ENCODE measurements around the gene AP2A2.
A peak's percentile ranks its signal among the peaks of the same experiment; 100 is the strongest.

Gene AP2A2

DNA sequence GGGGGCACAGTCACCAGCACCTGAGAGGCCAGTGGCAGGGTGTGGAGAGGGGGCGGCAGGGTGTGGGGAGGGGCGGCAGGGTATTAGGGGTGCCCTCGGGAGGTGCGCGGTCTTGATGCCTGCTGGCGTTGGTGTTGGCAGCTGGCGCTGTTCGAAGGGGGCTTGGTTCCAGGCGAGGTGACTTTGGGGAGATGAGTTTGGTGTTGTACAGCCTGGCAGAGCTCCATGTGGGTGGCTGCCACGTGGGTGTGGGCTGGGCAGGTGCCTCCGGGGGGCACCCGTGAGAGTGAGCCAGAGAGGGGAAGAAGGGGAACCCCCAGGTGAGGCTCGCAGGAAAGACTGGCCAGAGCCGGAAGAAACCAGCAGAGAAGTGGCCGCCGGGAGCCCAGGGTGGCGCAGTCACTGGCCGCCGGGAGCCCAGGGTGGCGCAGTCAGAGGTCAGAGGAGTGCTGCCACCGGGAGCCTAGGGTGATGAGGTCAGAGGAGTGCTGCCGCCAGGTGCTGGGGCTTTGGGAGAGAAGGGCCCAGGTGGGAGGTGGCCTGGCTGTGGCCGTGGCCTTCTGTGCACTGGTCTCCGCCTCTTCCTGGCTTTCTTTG, 66.1 kb downstream of the AP2A2 start:
- H3K9me3 ChIP-seq (ENCODE audit: control extremely low read depth in 1 of 5, control insufficient read depth in 4 of 5, insufficient read depth in 2 of 5, low read depth in 1 of 5, low read length in 4 of 5): no peaks in the 10 kb centered on the region
- no peak overlapping the region for H3K27ac ChIP-seq (ENCODE audit: insufficient read depth in 1 of 2, low read depth in 1 of 2, low read length in 2 of 2, poor library complexity in 1 of 2, severe bottlenecking in 2 of 2)
- CTCF ChIA-PET: interaction anchor here (2.1 kb wide), 1 partner anchor 59 kb away, joined by 5 read pairs; no protein-coding TSS in a partner anchor
- H3K4me3 ChIP-seq (ENCODE audit: control insufficient read depth in 1 of 7, extremely low read depth in 1 of 7, insufficient read depth in 4 of 7, low read depth in 2 of 7, low read length in 6 of 7): no peak overlapping the region
- POLR2A ChIA-PET: no interaction called here
- DNase-seq: peak in 2 of 3 donors; percentile 19 to 21
- H3K36me3 ChIP-seq (ENCODE audit: control insufficient read depth in 4 of 4, insufficient read depth in 4 of 4, low read length in 3 of 4): peaks cover 13 to 82% (median 58%) of the 10 kb centered on the region in 4 experiments
- no peaks in the 10 kb centered on the region for H3K27me3 ChIP-seq (replicated peaks in 2 of 5; ENCODE audit: control insufficient read depth in 4 of 5, insufficient read depth in 5 of 5, low read length in 4 of 5)
- H3K4me1 ChIP-seq (ENCODE audit: control extremely low read depth in 1 of 4, control insufficient read depth in 4 of 4, insufficient read depth in 4 of 4, low read length in 3 of 4): peaks cover 0 to 3% (median 0%) of the 10 kb centered on the region in 4 experiments
- 86% methylated on average over 23 of the region's 24 CpGs for WGBS (ENCODE audit: insufficient coverage)

DNA sequence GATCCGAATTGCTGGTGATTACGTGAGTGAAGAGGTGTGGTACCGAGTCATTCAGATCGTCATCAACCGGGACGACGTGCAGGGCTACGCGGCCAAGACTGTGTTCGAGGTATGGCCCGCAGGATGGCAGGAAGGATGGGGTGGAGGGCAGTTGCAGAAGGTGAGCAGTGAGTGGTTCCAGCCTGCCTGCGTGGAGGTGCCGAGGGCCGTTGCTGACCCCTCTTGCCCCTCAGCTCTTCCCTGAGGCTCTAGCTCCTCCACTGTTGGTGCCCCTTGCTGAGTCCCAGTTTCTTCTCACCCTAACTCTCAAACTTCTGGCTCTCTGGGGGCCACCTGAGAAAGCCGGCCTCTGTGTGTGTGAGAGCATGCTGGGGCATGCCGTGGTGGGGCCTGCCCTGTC, 66.9 kb downstream of the AP2A2 start:
- CTCF ChIA-PET: interaction anchor here (2.1 kb wide), 1 partner anchor 59 kb away, joined by 5 read pairs; no protein-coding TSS in a partner anchor
- Histone ChIP-seq H3K27me3 (replicated peaks in 2 of 5; ENCODE audit: control insufficient read depth in 4 of 5, insufficient read depth in 5 of 5, low read length in 4 of 5) (no peaks in the 10 kb centered on the region), H3K4me3 (ENCODE audit: control insufficient read depth in 1 of 7, extremely low read depth in 1 of 7, insufficient read depth in 4 of 7, low read depth in 2 of 7, low read length in 6 of 7) (no peak overlapping the region), H3K4me1 (ENCODE audit: control extremely low read depth in 1 of 4, control insufficient read depth in 4 of 4, insufficient read depth in 4 of 4, low read length in 3 of 4) (peaks cover 0 to 3% (median 0%) of the 10 kb centered on the region in 4 experiments), H3K9me3 (ENCODE audit: control extremely low read depth in 1 of 5, control insufficient read depth in 4 of 5, insufficient read depth in 2 of 5, low read depth in 1 of 5, low read length in 4 of 5) (no peaks in the 10 kb centered on the region), H3K27ac (ENCODE audit: insufficient read depth in 1 of 2, low read depth in 1 of 2, low read length in 2 of 2, poor library complexity in 1 of 2, severe bottlenecking in 2 of 2) (no peak overlapping the region), H3K36me3 (ENCODE audit: control insufficient read depth in 4 of 4, insufficient read depth in 4 of 4, low read length in 3 of 4) (peaks cover 15 to 83% (median 56%) of the 10 kb centered on the region in 4 experiments)
- DNase-seq: no peak
- WGBS (ENCODE audit: insufficient coverage): 98% methylated on average over 16 of the region's 16 CpGs
- POLR2A ChIA-PET: no interaction called here

DNA sequence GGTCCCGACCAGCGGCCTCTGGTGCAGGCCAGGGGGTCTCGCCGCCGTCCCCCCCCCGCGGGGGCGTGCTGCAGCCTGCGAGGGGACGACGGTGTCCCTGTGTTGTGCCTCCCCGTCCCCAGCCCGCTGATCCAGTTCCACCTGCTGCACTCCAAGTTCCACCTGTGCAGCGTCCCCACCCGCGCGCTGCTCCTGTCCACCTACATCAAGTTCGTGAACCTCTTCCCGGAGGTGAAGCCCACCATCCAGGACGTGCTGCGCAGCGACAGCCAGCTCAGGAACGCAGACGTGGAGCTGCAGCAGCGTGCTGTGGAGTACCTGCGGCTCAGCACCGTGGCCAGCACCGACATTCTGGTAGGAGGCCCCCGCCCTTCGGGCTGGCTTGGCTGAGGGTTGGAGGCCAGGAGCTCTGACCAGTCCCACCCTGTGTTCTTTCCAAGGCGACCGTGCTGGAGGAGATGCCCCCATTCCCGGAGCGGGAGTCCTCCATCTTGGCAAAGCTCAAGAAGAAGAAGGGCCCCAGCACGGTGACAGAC, 68.0 kb downstream of the AP2A2 start:
- ChIA-PET POLR2A (no interaction called here), CTCF (interaction anchor here (2.1 kb wide), 1 partner anchor 57 kb away, joined by 5 read pairs; no protein-coding TSS in a partner anchor)
- Histone ChIP-seq H3K36me3 (ENCODE audit: control insufficient read depth in 4 of 4, insufficient read depth in 4 of 4, low read length in 3 of 4) (peaks cover 11 to 72% (median 46%) of the 10 kb centered on the region in 4 experiments), H3K4me3 (ENCODE audit: control insufficient read depth in 1 of 7, extremely low read depth in 1 of 7, insufficient read depth in 4 of 7, low read depth in 2 of 7, low read length in 6 of 7) (no peak overlapping the region), H3K27ac (ENCODE audit: insufficient read depth in 1 of 2, low read depth in 1 of 2, low read length in 2 of 2, poor library complexity in 1 of 2, severe bottlenecking in 2 of 2) (no peak overlapping the region), H3K4me1 (ENCODE audit: control extremely low read depth in 1 of 4, control insufficient read depth in 4 of 4, insufficient read depth in 4 of 4, low read length in 3 of 4) (peaks cover 0 to 3% (median 0%) of the 10 kb centered on the region in 4 experiments), H3K27me3 (replicated peaks in 2 of 5; ENCODE audit: control insufficient read depth in 4 of 5, insufficient read depth in 5 of 5, low read length in 4 of 5) (no peaks in the 10 kb centered on the region), H3K9me3 (ENCODE audit: control extremely low read depth in 1 of 5, control insufficient read depth in 4 of 5, insufficient read depth in 2 of 5, low read depth in 1 of 5, low read length in 4 of 5) (no peaks in the 10 kb centered on the region)
- DNase-seq: no peak
- 98% methylated on average over 33 of the region's 35 CpGs for WGBS (ENCODE audit: insufficient coverage)

DNA sequence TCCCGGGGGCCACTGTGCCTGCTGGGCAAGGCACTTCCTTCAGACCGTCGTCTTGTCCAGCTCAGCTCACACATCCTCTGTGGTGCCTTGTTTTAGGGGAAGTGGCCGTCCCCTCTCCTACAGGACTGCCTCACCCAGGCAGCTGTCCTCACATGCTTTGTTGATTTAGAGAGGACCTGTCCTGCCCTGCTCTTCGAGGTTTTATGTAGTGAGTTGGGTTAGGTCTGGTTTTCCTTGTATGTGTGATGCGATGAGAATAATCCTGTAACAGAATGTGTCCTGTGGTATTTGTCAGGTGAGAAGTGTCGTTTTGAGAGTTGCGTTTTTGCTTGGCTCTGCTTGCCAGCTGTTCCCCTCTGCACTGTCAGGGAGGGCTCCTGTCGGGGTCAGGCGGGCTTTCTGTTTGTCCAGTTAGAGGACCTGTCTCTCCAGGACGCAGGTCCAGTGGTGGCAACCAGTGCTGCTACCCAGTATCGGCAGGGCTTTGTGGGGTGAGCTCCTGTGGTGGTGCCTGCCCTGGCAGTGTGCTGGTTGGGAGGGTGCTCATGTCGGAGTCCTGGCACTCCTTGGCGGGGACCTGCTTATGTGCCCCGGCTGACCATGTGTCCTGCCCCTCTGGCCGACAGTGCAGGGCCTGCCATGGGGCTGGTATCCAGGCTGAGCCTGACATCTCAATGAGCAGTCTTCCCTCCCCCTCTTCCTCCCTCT, 69.5 kb downstream of the AP2A2 start:
- 95% methylated on average over 14 of the region's 16 CpGs for WGBS (ENCODE audit: insufficient coverage)
- POLR2A ChIA-PET: interaction anchor here (0.6 kb wide), 1 partner anchor 32 kb away, joined by 3 read pairs; no protein-coding TSS in a partner anchor
- Histone ChIP-seq H3K36me3 (ENCODE audit: control insufficient read depth in 4 of 4, insufficient read depth in 4 of 4, low read length in 3 of 4) (peaks cover 8 to 58% (median 37%) of the 10 kb centered on the region in 4 experiments), H3K4me1 (ENCODE audit: control extremely low read depth in 1 of 4, control insufficient read depth in 4 of 4, insufficient read depth in 4 of 4, low read length in 3 of 4) (peaks cover 0 to 3% (median 0%) of the 10 kb centered on the region in 4 experiments), H3K9me3 (ENCODE audit: control extremely low read depth in 1 of 5, control insufficient read depth in 4 of 5, insufficient read depth in 2 of 5, low read depth in 1 of 5, low read length in 4 of 5) (no peaks in the 10 kb centered on the region), H3K27ac (ENCODE audit: insufficient read depth in 1 of 2, low read depth in 1 of 2, low read length in 2 of 2, poor library complexity in 1 of 2, severe bottlenecking in 2 of 2) (no peak overlapping the region), H3K4me3 (ENCODE audit: control insufficient read depth in 1 of 7, extremely low read depth in 1 of 7, insufficient read depth in 4 of 7, low read depth in 2 of 7, low read length in 6 of 7) (no peak overlapping the region), H3K27me3 (replicated peaks in 2 of 5; ENCODE audit: control insufficient read depth in 4 of 5, insufficient read depth in 5 of 5, low read length in 4 of 5) (no peaks in the 10 kb centered on the region)
- peak in 1 of 3 donors; percentile 20 for DNase-seq
- CTCF ChIA-PET: no interaction called here

DNA sequence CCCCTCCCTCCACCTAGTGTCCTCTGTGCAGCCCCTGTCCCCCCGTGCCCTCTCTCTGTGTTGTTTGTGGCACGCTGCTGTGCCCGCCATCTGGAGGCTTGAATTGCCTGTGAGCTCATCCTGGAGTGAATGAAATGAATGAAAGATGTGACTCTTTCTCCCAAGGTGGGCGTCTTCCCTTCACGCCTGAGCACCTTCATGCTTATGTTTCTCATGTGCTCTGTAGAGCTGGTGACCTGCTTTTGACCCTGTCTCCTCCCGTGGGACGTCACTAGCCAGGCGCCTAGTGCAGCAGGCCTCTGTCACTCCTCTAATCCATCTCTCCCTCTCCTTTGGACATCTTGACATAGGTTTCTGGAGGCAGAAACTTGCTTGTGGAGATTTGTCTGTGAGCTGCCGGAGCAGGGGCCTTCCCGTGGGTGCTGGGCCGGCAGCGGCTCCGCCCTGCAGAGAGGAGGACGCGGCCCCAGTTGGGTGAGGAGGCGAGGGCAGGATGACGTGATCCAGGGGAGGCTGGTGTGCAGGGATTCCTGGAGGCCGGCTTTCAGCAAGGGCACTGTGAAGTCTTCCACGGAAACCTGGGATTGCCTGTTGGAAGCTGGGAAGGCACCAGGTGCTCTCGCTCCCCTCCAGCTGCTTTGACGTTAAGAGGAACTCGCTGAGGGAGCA, 70.2 kb downstream of the AP2A2 start:
- no peaks in the 10 kb centered on the region for H3K9me3 ChIP-seq (ENCODE audit: control extremely low read depth in 1 of 5, control insufficient read depth in 4 of 5, insufficient read depth in 2 of 5, low read depth in 1 of 5, low read length in 4 of 5)
- POLR2A ChIA-PET: no interaction called here
- no peak overlapping the region for H3K4me3 ChIP-seq (ENCODE audit: control insufficient read depth in 1 of 7, extremely low read depth in 1 of 7, insufficient read depth in 4 of 7, low read depth in 2 of 7, low read length in 6 of 7)
- CTCF ChIA-PET: no interaction called here
- H3K27me3 ChIP-seq (replicated peaks in 2 of 5; ENCODE audit: control insufficient read depth in 4 of 5, insufficient read depth in 5 of 5, low read length in 4 of 5): no peaks in the 10 kb centered on the region
- H3K27ac ChIP-seq (ENCODE audit: insufficient read depth in 1 of 2, low read depth in 1 of 2, low read length in 2 of 2, poor library complexity in 1 of 2, severe bottlenecking in 2 of 2): no peak overlapping the region
- H3K4me1 ChIP-seq (ENCODE audit: control extremely low read depth in 1 of 4, control insufficient read depth in 4 of 4, insufficient read depth in 4 of 4, low read length in 3 of 4): peaks cover 0 to 3% (median 0%) of the 10 kb centered on the region in 4 experiments
- peaks cover 7 to 60% (median 41%) of the 10 kb centered on the region in 4 experiments for H3K36me3 ChIP-seq (ENCODE audit: control insufficient read depth in 4 of 4, insufficient read depth in 4 of 4, low read length in 3 of 4)
- over 99% methylated on average over 17 of the region's 22 CpGs for WGBS (ENCODE audit: insufficient coverage)
- DNase-seq: no peak

DNA sequence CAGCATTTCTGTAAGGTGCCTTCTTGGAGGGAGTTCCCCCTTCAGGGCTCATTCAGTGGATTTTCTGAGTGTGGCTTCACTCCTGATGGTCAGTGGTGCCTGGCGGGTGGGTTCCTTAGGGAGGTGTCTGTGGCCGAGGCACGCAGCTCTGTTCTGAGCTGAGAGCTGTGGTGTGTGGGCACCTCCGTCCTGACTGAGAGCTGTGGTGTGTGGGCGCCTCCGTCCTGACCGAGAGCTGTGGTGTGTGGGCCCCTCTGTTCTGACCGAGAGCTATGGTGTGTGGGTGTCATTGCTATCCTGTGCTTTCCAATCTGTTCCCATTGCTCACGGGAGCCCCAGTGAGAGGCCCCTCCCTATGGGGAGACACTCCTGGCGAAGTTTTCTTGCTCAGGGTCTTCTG, 71.0 kb downstream of the AP2A2 start:
- DNase-seq: no peak
- CTCF ChIA-PET: no interaction called here
- 100% methylated on average over 7 of the region's 10 CpGs for WGBS (ENCODE audit: insufficient coverage)
- H3K4me1 ChIP-seq (ENCODE audit: control extremely low read depth in 1 of 4, control insufficient read depth in 4 of 4, insufficient read depth in 4 of 4, low read length in 3 of 4): peaks cover 0 to 2% (median 0%) of the 10 kb centered on the region in 4 experiments
- no peak overlapping the region for H3K4me3 ChIP-seq (ENCODE audit: control insufficient read depth in 1 of 7, extremely low read depth in 1 of 7, insufficient read depth in 4 of 7, low read depth in 2 of 7, low read length in 6 of 7)
- H3K27ac ChIP-seq (ENCODE audit: insufficient read depth in 1 of 2, low read depth in 1 of 2, low read length in 2 of 2, poor library complexity in 1 of 2, severe bottlenecking in 2 of 2): no peak overlapping the region
- no peaks in the 10 kb centered on the region for H3K9me3 ChIP-seq (ENCODE audit: control extremely low read depth in 1 of 5, control insufficient read depth in 4 of 5, insufficient read depth in 2 of 5, low read depth in 1 of 5, low read length in 4 of 5)
- H3K36me3 ChIP-seq (ENCODE audit: control insufficient read depth in 4 of 4, insufficient read depth in 4 of 4, low read length in 3 of 4): peaks cover 7 to 65% (median 43%) of the 10 kb centered on the region in 4 experiments
- no peaks in the 10 kb centered on the region for H3K27me3 ChIP-seq (replicated peaks in 2 of 5; ENCODE audit: control insufficient read depth in 4 of 5, insufficient read depth in 5 of 5, low read length in 4 of 5)
- POLR2A ChIA-PET: no interaction called here

All from common myeloid progenitor, CD34-positive (primary cell).